ENCODE results near the gene MGST2. TPM values are rescaled to one million over a fixed set of nuclear protein-coding genes. Genes with fewer than 3 reads are reported as not detected.
A peak's percentile ranks its signal among the peaks of the same experiment; 100 is the strongest.

MGST2 gene
- total RNA-seq, 1 donor from 2014 or later: 35.8 TPM

DNA sequence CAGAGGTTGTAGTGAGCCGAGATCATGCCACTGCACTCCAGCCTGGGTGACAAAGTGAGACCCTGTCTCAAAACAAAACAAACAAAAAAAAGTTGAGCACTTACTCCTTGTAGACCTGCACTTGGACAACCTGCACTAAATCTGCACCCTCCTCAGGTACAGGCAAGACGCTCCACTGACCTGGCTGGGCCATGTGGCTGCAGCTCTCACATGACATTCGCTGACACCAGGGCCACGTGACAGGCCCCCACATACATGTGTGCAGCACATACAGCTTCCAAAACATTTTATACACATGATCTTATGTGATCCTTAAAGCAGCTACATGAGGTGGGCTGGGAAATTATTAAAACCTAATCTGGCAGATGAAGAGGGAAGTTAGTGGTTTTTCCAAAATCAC, 62.5 kb downstream of the MGST2 start:
- DNase-seq (ENCODE audit: low read depth): no peak
- TF ChIP-seq CTCF (IDR thresholded peaks at IDR 0.05; ENCODE audit: insufficient read depth, low read length, poor library complexity, severe bottlenecking): no peak
- no peak overlapping the region for H3K4me3 ChIP-seq (ENCODE audit: low read depth, low read length)
- no peaks in the 10 kb centered on the region for H3K27me3 ChIP-seq (ENCODE audit: control insufficient read depth, insufficient read depth, low read length)
- no peaks in the 10 kb centered on the region for H3K36me3 ChIP-seq (ENCODE audit: control insufficient read depth, insufficient read depth, low read length)

DNA sequence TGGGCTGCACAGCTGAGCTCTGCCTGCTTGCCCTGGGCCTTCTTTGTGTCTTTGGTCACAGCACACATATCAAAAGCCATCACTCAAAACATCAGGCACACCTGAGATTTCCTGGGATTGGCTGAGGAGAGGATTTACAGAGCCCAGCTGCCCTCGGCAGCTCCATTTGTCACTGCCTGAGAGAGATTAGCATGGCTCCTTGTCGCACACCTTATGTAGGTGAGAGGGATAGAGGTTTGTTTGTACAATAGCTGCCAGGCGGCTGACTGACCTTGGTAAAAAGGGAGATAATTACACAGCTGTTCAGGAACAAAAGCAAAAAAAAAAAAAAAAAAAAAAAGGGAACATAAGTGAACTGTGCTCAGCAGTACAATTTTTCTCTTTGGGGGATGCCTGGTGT, 63.2 kb downstream of the MGST2 start:
- Histone ChIP-seq H3K27me3 (ENCODE audit: control insufficient read depth, insufficient read depth, low read length) (no peaks in the 10 kb centered on the region), H3K4me3 (ENCODE audit: low read depth, low read length) (no peak overlapping the region), H3K36me3 (ENCODE audit: control insufficient read depth, insufficient read depth, low read length) (no peaks in the 10 kb centered on the region)
- DNase-seq (ENCODE audit: low read depth): no peak
- TF ChIP-seq CTCF (IDR thresholded peaks at IDR 0.05; ENCODE audit: insufficient read depth, low read length, poor library complexity, severe bottlenecking): no peak

- DNase-seq (ENCODE audit: low read depth): no peak
- H3K36me3 ChIP-seq (ENCODE audit: control insufficient read depth, insufficient read depth, low read length): no peaks in the 10 kb centered on the region
- H3K27me3 ChIP-seq (ENCODE audit: control insufficient read depth, insufficient read depth, low read length): no peaks in the 10 kb centered on the region
- H3K4me3 ChIP-seq (ENCODE audit: low read depth, low read length): no peak overlapping the region
- no peak for TF ChIP-seq CTCF (IDR thresholded peaks at IDR 0.05; ENCODE audit: insufficient read depth, low read length, poor library complexity, severe bottlenecking)
These were observed 67.5 kb downstream of the MGST2 start for GRCh38 chr4:139732991-139733570.

GRCh38 chr4:139734201-139734874, 68.7 kb downstream of the MGST2 start:
- TF ChIP-seq CTCF (IDR thresholded peaks at IDR 0.05; ENCODE audit: insufficient read depth, low read length, poor library complexity, severe bottlenecking): no peak
- no peak for DNase-seq (ENCODE audit: low read depth)
- Histone ChIP-seq H3K36me3 (ENCODE audit: control insufficient read depth, insufficient read depth, low read length) (no peaks in the 10 kb centered on the region), H3K4me3 (ENCODE audit: low read depth, low read length) (peak overlapping the region; percentile 43), H3K27me3 (ENCODE audit: control insufficient read depth, insufficient read depth, low read length) (no peaks in the 10 kb centered on the region)

- DNase-seq (ENCODE audit: low read depth): peak; percentile 79
- Histone ChIP-seq H3K36me3 (ENCODE audit: control insufficient read depth, insufficient read depth, low read length) (no peaks in the 10 kb centered on the region), H3K27me3 (ENCODE audit: control insufficient read depth, insufficient read depth, low read length) (no peaks in the 10 kb centered on the region), H3K4me3 (ENCODE audit: low read depth, low read length) (peak overlapping the region; percentile 43)
- peak; percentile 68 for TF ChIP-seq CTCF (IDR thresholded peaks at IDR 0.05; ENCODE audit: insufficient read depth, low read length, poor library complexity, severe bottlenecking)
These were observed 69.3 kb downstream of the MGST2 start for GRCh38 chr4:139734875-139735380.
